ENCODE measurements around the gene CUL5. TPM values are rescaled to one million over a fixed set of nuclear protein-coding genes. Genes with fewer than 3 reads are reported as not detected.

Gene CUL5
- total and polyA plus RNA-seq, 2 of the 4 experiments (the other 2 are of a cell fraction), result 8.8 to 31.0 TPM

GRCh38 chr11:108128772-108129171 lies 120.1 kb downstream of the CUL5 start:
- no peak overlapping the region for H3K4me3 ChIP-seq (ENCODE audit: insufficient read depth, low read depth, low read length)
- H2AK9ac ChIP-seq (replicated peaks; ENCODE audit: low read depth, low read length, poor library complexity), result no peak overlapping the region
- H3K27ac ChIP-seq (ENCODE audit: insufficient read depth, low read length), result no peak overlapping the region
- WGBS, 2 experiments (ENCODE audit: extremely low coverage in 2 of 2, insufficient read length in 1 of 2), result no CpG with 5 or more reads among the region's 2 CpGs
- no peak overlapping the region for H3K4ac ChIP-seq (ENCODE audit: low read depth, low read length)
- H3K4me2 ChIP-seq (ENCODE audit: low read depth, low read length), result no peak overlapping the region
- intact Hi-C loops (cut with micrococcal nuclease), result no loop called here
- no peak overlapping the region for H2AK5ac ChIP-seq (ENCODE audit: low read depth, low read length)
- no peaks in the 10 kb centered on the region for H3K9me3 ChIP-seq (ENCODE audit: control insufficient read depth, insufficient read depth, low read length)
- dilution Hi-C loops (cut with HindIII; ENCODE audit: low sequenced_read_pairs, unreplicated experiment), result no loop called here
- H2AFZ ChIP-seq (replicated peaks; ENCODE audit: low read length, poor library complexity), result no peak overlapping the region
- H3K27me3 ChIP-seq (ENCODE audit: control insufficient read depth, insufficient read depth, low read length), result no peaks in the 10 kb centered on the region
- POLR2A ChIA-PET (ENCODE audit: unreplicated experiment), result no interaction called here
- ATAC-seq (ENCODE audit: low read depth) (no peak), DNase-seq (no peak)
- no peak overlapping the region for H2BK120ac ChIP-seq (ENCODE audit: low read depth, low read length)
- no peak overlapping the region for H2BK15ac ChIP-seq (ENCODE audit: low read depth, low read length)
- no peak overlapping the region for H3K56ac ChIP-seq (ENCODE audit: extremely low read depth, insufficient read depth, low read length)
- H3K14ac ChIP-seq (replicated peaks; ENCODE audit: low read depth, low read length), result no peak overlapping the region
- no peak overlapping the region for H4K8ac ChIP-seq (ENCODE audit: low read depth in 2 of 2, low read length in 2 of 2)
- H3K9me1 ChIP-seq (ENCODE audit: insufficient read depth, low read length), result peaks cover 14% of the 10 kb centered on the region
- no peak overlapping the region for H3K18ac ChIP-seq (ENCODE audit: low read depth, low read length)
- TF ChIP-seq MAZ (IDR thresholded peaks at IDR 0.05; ENCODE audit: borderline replicate concordance, low read depth, low read length), result no peak
- no peak for TF ChIP-seq NFE2L2 (IDR thresholded peaks at IDR 0.05; ENCODE audit: low read depth, low read length)
- TF ChIP-seq CTCF (conservative IDR thresholded peaks at IDR 0.05; ENCODE audit: low read depth, low read length), result no peak
- TF ChIP-seq MAFK (IDR thresholded peaks at IDR 0.05; ENCODE audit: low read depth, low read length), result no peak
- TF ChIP-seq RCOR1 (IDR thresholded peaks at IDR 0.05; ENCODE audit: insufficient replicate concordance, low read length), result no peak
- TF ChIP-seq ELK1 (IDR thresholded peaks at IDR 0.05; ENCODE audit: borderline replicate concordance, low read depth, low read length), result no peak
- H3K4me1 ChIP-seq (ENCODE audit: control insufficient read depth, insufficient read depth, low read length), result no peaks in the 10 kb centered on the region
- no peak overlapping the region for H3K9ac ChIP-seq (ENCODE audit: low read depth, low read length)
- in situ Hi-C loops (cut with MboI; ENCODE audit: low sequenced_read_pairs), result no loop called here
- H2BK5ac ChIP-seq (ENCODE audit: low read depth, low read length, poor library complexity, severe bottlenecking), result no peak overlapping the region
- no peak overlapping the region for H4K91ac ChIP-seq (ENCODE audit: insufficient read depth, low read depth, low read length)
- H4K20me1 ChIP-seq (ENCODE audit: insufficient read depth, low read length), result no peaks in the 10 kb centered on the region
- no TSS peak for BruUV-seq (replicated peaks)
- H4K5ac ChIP-seq (ENCODE audit: low read depth, low read length), result no peak overlapping the region
- CTCF ChIA-PET, result interaction anchor here (0.6 kb wide), 1 partner anchor 1810 kb away, joined by 4 read pairs; no protein-coding TSS in a partner anchor
- H3K36me3 ChIP-seq (ENCODE audit: control insufficient read depth, insufficient read depth, low read length), result 0 out of 2 replicates have a peak, but pooled peaks cover 2% of the 10 kb centered on the region
- no peak overlapping the region for H3K23ac ChIP-seq (ENCODE audit: low read depth, low read length)
- peaks cover 13 to 38% of the 10 kb centered on the region in 2 experiments; a peak in 3 of 4 replicates for H3K79me1 ChIP-seq (ENCODE audit: low read depth in 1 of 2, low read length in 2 of 2)
- H2BK20ac ChIP-seq (ENCODE audit: low read depth, low read length), result no peak overlapping the region
